Adrenal gland (tissue), 5 donors: ENCODE results near the gene DAP3.

Experiments used
- CTCF ChIP-seq, 6 experiments: fragments of 450-650 bp in 4 of 6; fragments of 200-600 bp in 2 of 6; sonication (generic) in 1 of 6; IDR thresholded peaks; 1 replicate in 5 of 6; 2 replicates in 1 of 6; pipeline versions ENCODE4 v1.5.1 to v1.8.0; 2016 to 2021; ENCODE audit warnings: antibody characterized with exemption in 6 of 6, mild to moderate bottlenecking in 2 of 6, moderate library complexity in 1 of 6
- POLR2A ChIP-seq, 2 donors: fragments of 450-650 bp; IDR thresholded peaks; one replicate each; pipeline ENCODE4 v1.6.1; 2017; ENCODE audit warnings: antibody characterized with exemption in 2 of 2, mild to moderate bottlenecking in 2 of 2, moderate library complexity in 1 of 2
- donor health status: DM: no; HTN: no; CAD: no.

GRCh38 chr1:155651861-155652661 is 36.8 kb upstream of the DAP3 start:
- no peak for TF ChIP-seq POLR2A (IDR thresholded peaks at IDR 0.05)
- TF ChIP-seq CTCF (IDR thresholded peaks at IDR 0.05): no peak
